Stomach (tissue), 9 donors: ENCODE results near the gene NKAIN4. TPM values are rescaled to one million over a fixed set of nuclear protein-coding genes. Genes with fewer than 3 reads are reported as not detected.

Experiments used
- DNase-seq, 2 donors: peaks; one replicate each; pipeline versions ENCODE4 v3.0.0 to v3.0.0-alpha.2; 2013 to 2019
- H3K27ac ChIP-seq, 5 donors: fragments of 200-600 bp in 4 of 5; sonication (generic) in 4 of 5; one replicate each; pipeline ENCODE4 v1.5.1; 2013 to 2019; ENCODE audit warnings: mild to moderate bottlenecking in 1 of 5, moderate library complexity in 1 of 5
- H3K27me3 ChIP-seq, 3 donors: fragments of 200-600 bp; sonication (generic); one replicate each; pipeline ENCODE4 v1.5.1; 2017 to 2019; ENCODE audit warnings: mixed run types in 1 of 3
- H3K36me3 ChIP-seq, 4 donors: fragments of 200-600 bp; sonication (generic); 1 replicate in 3 of 4; 2 replicates in 1 of 4; pipeline ENCODE4 v1.5.1; 2016 to 2019
- H3K4me1 ChIP-seq, 4 donors: fragments of 200-600 bp; sonication (generic); one replicate each; pipeline ENCODE4 v1.5.1; 2016 to 2019
- H3K4me3 ChIP-seq, 4 donors: fragments of 200-600 bp; sonication (generic) in 3 of 4; one replicate each; pipeline ENCODE4 v1.5.1; 2016 to 2019; ENCODE audit warnings: mild to moderate bottlenecking in 1 of 4
- H3K9me3 ChIP-seq, 4 donors: fragments of 200-600 bp; sonication (generic); one replicate each; pipeline ENCODE4 v1.5.1; 2016 to 2019
- EP300 ChIP-seq: sonication (generic); formaldehyde crosslinking; IDR thresholded peaks from one replicate; pipeline ENCODE4 v1.6.1; 2017; ENCODE audit warnings: antibody characterized with exemption
- POLR2A ChIP-seq, 4 donors: fragments of 450-650 bp; IDR thresholded peaks; one replicate each; pipeline ENCODE4 v1.6.1; 2016; ENCODE audit warnings: antibody characterized with exemption in 4 of 4, control low read depth in 2 of 4, mild to moderate bottlenecking in 1 of 4, moderate library complexity in 1 of 4
- POLR2AphosphoS5 ChIP-seq, 3 donors: sonication (generic); formaldehyde crosslinking; IDR thresholded peaks; one replicate each; pipeline ENCODE4 v1.6.1; 2016; ENCODE audit warnings: antibody characterized with exemption in 3 of 3
- WGBS, 5 donors: extraction: QIAGEN DNeasy Blood & Tissue Kit in 3 of 5; methylation state at CpG; one replicate each; pipeline versions ENCODE4 v1.1.5 to v1.1.7; 2013 to 2018; 5-methylcytosine and 5-hydroxymethylcytosine counted together
- intact Hi-C: fragments of 100-400 bp; cut with DNase I; formaldehyde crosslinking; loops from one replicate; pipeline ENCODE4 v1.15.1; 2023; ENCODE audit warnings: low total_unique reads
- polyA plus RNA-seq, 3 donors: library from polyadenylated mRNA; stranded (reverse); fragments of 200-250 nt; gene quantifications; one replicate each; pipeline ENCODE4 v1.2.3, GENCODE V29; 2013
- total RNA-seq, 5 donors: library from RNA; depleted of rRNA; stranded (reverse); fragments of >200 nt; gene quantifications; one replicate each; pipeline versions ENCODE4 v1.1.0 to v1.2.3, GENCODE V29; 2014 to 2016
- TF ChIP-seq, protein P1 (sequence below), 7 experiments: fragments of 450-650 bp in 4 of 7; fragments of 200-600 bp in 3 of 7; sonication (generic) in 3 of 7; IDR thresholded peaks; one replicate each; pipeline ENCODE4 v1.5.1; 2016 to 2019; ENCODE audit warnings: antibody characterized with exemption in 7 of 7, control low read depth in 2 of 7, mild to moderate bottlenecking in 1 of 7
- donor health status: healthy with polysubstance abuse.
- donor health status: Bipolar disorder and iron deficiency.
- donor health status: healthy.

NKAIN4 gene
- total and polyA plus RNA-seq, 8 donors = 0.28 to 4.4 (median 1.2) TPM; not detected in 5

DNA sequence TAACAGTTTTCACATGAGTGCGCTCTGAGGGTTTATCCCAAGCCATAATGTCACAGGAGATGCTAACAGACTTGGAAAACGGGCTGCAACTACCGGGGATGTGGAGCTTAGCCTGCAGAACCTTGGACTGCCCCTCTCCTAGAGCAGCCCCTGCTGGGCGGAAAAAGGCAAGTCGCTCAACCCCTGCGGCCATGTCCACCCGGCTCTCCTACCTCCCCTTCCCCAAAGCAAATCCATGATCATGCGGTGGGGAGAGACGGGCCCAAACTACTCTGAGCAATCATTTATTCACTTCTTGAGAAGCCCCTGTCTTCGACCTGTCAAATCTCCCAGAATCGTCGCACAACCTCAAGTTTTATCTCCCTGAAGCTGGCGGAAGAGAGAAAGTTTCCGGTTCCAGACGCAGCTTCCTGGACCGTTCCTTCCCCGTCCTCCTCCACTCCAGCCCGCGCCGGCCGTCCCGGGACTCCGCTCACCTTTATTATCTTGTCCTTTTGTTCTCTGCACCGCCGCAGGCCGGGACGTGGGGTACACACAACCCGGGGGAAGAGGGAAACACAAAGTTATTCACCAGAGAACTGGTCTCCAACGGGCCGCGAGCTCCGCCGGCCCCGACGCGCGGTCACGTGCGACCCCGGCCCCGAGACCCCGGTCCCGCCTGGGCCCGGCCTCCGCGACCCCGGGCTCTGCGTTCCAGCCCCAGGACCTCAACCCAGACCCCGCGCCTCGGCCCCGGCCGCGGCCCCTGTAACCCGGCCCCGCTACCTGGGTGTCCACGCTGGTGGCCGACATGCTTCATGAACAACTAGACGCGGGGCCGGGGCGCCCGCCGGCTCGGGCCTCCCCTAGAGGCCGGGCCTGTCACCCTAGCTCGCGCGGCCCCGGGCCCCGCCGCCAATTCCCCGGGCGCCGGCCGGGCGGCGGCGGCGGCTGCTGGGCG lies 38.9 kb downstream of the NKAIN4 start:
- WGBS, 5 donors = 2 to 4% (median 2%) methylated on average over 35 to 81 of the region's 81 CpGs
- no peak for TF ChIP-seq POLR2AphosphoS5 (IDR thresholded peaks at IDR 0.05)
- TF ChIP-seq, protein P1, sequence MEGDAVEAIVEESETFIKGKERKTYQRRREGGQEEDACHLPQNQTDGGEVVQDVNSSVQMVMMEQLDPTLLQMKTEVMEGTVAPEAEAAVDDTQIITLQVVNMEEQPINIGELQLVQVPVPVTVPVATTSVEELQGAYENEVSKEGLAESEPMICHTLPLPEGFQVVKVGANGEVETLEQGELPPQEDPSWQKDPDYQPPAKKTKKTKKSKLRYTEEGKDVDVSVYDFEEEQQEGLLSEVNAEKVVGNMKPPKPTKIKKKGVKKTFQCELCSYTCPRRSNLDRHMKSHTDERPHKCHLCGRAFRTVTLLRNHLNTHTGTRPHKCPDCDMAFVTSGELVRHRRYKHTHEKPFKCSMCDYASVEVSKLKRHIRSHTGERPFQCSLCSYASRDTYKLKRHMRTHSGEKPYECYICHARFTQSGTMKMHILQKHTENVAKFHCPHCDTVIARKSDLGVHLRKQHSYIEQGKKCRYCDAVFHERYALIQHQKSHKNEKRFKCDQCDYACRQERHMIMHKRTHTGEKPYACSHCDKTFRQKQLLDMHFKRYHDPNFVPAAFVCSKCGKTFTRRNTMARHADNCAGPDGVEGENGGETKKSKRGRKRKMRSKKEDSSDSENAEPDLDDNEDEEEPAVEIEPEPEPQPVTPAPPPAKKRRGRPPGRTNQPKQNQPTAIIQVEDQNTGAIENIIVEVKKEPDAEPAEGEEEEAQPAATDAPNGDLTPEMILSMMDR (IDR thresholded peaks at IDR 0.05) = peak in 4 of 7 experiments; percentile 13 to 22 (median 15)
- Histone ChIP-seq H3K9me3 (no peaks in the 10 kb centered on the region), H3K27me3 (peaks cover 0 to 8% (median 0%) of the 10 kb centered on the region in 3 donors), H3K36me3 (peaks cover 27 to 43% (median 43%) of the 10 kb centered on the region in 4 donors), H3K4me3 (peak overlapping the region; percentile 87 to 99 (median 96)), H3K27ac (peak overlapping the region; percentile 77 to 93 (median 90)), H3K4me1 (peaks cover 37 to 60% (median 55%) of the 10 kb centered on the region in 4 donors)
- intact Hi-C loops = no loop called here
- peak in 1 of 2 donors; percentile 72 for DNase-seq

DNA sequence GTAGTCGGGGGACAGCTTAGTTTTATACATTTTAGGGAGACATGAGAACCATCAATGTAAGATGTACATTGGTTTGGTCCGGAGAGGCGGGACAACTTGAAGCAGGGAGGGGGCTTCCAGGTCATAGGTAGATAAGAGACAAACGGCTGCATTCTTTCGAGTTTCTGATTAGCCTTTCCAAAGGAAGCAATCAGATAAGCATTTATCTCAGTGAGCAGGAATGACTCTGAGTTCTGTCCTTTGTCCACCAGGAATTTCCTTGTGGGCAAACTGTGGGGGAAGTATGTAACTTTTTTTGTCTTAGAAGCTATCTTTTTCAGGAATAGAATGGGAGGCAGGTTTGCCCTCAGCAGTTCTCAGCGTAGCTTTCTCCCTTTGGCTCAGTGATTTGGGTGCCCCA lies 39.7 kb downstream of the NKAIN4 start:
- no peak for DNase-seq
- TF ChIP-seq POLR2A (IDR thresholded peaks at IDR 0.05) (no peak), EP300 (no peak), POLR2AphosphoS5 (IDR thresholded peaks at IDR 0.05) (no peak)
- TF ChIP-seq, protein P1 (IDR thresholded peaks at IDR 0.05) = no peak
- Histone ChIP-seq H3K9me3 (no peaks in the 10 kb centered on the region), H3K36me3 (peaks cover 27 to 51% (median 51%) of the 10 kb centered on the region in 4 donors), H3K4me1 (peaks cover 37 to 68% (median 59%) of the 10 kb centered on the region in 4 donors), H3K27me3 (no peaks in the 10 kb centered on the region), H3K27ac (peak overlapping the region in 3 of 5 donors; percentile 90 to 93 (median 92)), H3K4me3 (peak overlapping the region; percentile 87 to 99 (median 96))
- WGBS, 5 donors = 43 to 57% (median 47%) methylated on average over 6 of the region's 6 CpGs
- intact Hi-C loops = no loop called here

- DNase-seq = no peak
- Histone ChIP-seq H3K27ac (peak overlapping the region in 2 of 5 donors; percentile 28 to 63), H3K4me1 (peaks cover 37 to 86% (median 67%) of the 10 kb centered on the region in 4 donors), H3K36me3 (peaks cover 33 to 69% (median 68%) of the 10 kb centered on the region in 4 donors), H3K9me3 (no peaks in the 10 kb centered on the region), H3K27me3 (no peaks in the 10 kb centered on the region), H3K4me3 (peak overlapping the region in 1 of 4 donors; percentile 9)
- intact Hi-C loops = no loop called here
- WGBS, 5 donors = 74 to 89% (median 83%) methylated on average over 5 of the region's 5 CpGs
- no peak for TF ChIP-seq POLR2A (IDR thresholded peaks at IDR 0.05)
Observed at GRCh38 chr20:63212792-63213191, 41.5 kb downstream of the NKAIN4 start.

- H3K27me3 ChIP-seq = no peaks in the 10 kb centered on the region
- H3K36me3 ChIP-seq = peaks cover 37 to 73% (median 73%) of the 10 kb centered on the region in 4 donors
- intact Hi-C loops = no loop called here
Observed at GRCh38 chr20:63212393-63212730, 41.9 kb downstream of the NKAIN4 start.

More at GRCh38 chr20:63212393-63212730, 41.9 kb downstream of the NKAIN4 start:
- no peak for TF ChIP-seq POLR2A (IDR thresholded peaks at IDR 0.05)
- TF ChIP-seq EP300 = no peak
- no peak for TF ChIP-seq POLR2AphosphoS5 (IDR thresholded peaks at IDR 0.05)
- TF ChIP-seq, protein P1 (IDR thresholded peaks at IDR 0.05) = no peak
- H3K4me3 ChIP-seq = peak overlapping the region in 1 of 4 donors; percentile 9
- peaks cover 37 to 89% (median 69%) of the 10 kb centered on the region in 4 donors for H3K4me1 ChIP-seq
- WGBS, 5 donors = 60 to 77% (median 63%) methylated on average over 5 of the region's 5 CpGs
- H3K9me3 ChIP-seq = no peaks in the 10 kb centered on the region
- no peak for DNase-seq
- H3K27ac ChIP-seq = peak overlapping the region in 2 of 5 donors; percentile 28 to 63
